COLO668 (cell line): Measurements from ENCODE around the gene STAC2.
A peak's percentile ranks its signal among the peaks of the same experiment; 100 is the strongest.

Experiments used
- DNase-seq: peaks from one replicate; lab custom pipeline; 2025; ENCODE audit not compliant: unreplicated experiment; lab: John Stamatoyannopoulos, UW

Gene STAC2

DNA sequence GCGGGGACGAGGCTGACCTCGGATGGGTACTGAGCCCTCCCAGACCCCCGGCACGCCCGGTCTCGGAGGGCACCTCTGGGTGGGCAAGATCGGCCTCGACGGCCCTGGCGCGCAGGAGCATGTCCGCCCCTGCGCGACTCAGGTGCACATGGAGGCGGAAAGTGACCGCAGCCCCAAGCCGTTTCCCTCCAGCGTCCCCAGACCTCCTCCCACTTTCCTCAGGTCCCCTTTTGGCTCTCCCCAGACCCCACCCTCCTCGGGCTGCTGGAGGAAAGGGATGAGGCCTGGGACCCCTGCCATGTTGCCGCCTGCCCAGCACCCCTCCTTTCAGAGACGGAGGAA lies 15.7 kb downstream of the STAC2 start:
- DNase-seq: no peak

DNA sequence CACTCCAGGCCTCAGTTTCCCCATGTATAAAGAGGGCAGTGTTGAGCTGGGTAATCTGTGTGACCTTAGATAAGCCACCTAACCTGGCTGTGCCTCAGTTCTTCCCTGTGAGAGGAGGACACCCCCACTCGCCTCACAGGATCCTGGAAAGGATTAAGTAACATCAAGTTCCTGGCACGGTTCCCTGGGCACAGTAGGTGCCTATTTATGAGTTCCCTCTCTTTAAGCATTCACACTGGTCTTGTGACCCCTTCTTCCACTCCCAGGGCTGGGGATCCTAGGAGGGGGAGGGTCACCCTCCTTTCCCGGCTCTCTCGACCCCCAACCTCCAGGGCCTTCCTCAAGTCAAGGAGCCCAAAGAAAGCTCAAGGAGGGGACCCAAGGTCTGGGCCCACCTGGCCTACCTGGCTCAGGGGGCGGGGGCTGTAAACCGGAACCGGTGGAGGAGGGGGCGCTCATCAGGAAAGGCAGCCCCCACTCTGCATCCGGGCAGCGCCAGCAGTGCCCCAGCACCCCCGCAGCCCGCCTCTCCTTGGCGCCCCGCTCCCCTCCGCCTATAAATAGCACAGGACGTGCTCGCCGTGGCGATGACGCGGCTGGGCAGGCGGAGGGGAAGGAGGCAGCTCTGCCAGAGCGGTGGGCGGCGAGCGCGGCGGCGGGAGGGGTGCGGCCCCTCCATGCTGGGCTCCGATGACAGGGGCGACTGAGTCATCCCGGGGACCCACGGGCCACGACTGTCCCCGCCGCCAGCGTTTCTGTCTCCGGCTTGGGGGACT lies 16.2 kb downstream of the STAC2 start:
- DNase-seq: peak; percentile 20

GRCh38 chr17:39208893-39209292 lies 16.9 kb downstream of the STAC2 start:
- peak; percentile 74 for DNase-seq

DNA sequence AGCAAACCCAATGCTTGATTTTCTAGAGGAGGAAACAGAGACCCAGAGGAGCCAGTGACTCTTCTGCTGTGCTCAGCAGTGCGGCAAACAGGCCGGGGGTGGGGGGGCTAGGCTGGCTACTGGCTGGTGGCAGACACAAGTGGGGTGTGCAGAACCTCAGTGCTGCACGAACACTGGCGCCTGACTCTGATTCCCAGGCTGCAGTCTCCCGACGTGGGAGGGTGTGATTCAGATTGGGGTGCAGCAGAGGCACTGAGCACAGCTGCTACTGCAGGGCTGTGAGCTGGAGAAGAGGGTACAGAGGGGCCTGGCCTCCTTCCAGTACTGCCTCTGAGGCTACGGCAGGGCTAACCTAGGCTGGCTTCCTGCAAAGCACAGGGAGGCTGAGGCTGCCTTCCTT lies 17.6 kb downstream of the STAC2 start:
- no peak for DNase-seq

- DNase-seq: no peak
Observed at GRCh38 chr17:39205112-39205526, 20.6 kb downstream of the STAC2 start.

- DNase-seq: no peak
Observed at GRCh38 chr17:39204245-39204644, 21.5 kb downstream of the STAC2 start.

GRCh38 chr17:39200957-39201510 lies 24.7 kb downstream of the STAC2 start:
- no peak for DNase-seq

DNA sequence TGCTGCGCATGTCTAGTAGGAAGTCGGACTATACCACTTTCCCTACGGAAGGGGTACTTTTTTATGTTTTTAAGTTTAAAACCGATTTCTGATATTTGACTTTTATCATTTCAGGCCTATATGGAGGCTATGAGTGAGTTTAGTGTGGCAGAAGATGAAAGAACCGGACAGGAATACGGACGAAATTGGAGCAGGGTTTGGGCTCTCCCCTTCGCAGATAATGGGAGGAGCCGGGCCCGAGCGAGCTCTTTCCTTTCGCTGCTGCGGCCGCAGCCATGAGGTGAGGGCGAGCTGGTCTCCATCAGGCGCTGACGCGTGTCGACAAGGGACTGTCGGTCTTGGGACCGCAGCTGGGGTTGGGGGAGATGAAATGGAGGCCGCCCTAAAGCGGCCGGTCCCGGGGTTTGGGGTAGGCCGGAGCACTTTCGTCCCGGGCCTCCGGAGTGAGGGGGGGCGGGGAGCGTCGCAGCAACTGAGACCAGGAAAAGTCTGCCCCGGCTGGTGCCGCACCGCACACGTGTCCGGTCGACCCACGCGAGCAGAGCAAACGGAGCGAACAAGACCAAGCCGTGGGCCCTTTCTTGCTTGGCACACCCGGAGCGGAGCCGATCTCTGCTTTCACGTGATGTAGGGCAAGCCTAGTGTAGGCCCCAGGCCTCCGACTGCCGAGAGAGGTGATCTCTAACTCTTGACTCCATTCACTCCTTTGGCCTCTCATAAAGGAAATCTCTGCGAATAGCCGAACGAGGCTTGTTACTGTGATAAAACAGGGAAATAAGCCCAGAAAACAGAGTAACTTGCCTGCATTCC lies 25.5 kb downstream of the STAC2 start, which contains the start of gene RPL19:
Gene RPL19, plus strand, starts transcription at position 214 of the 810 bp plus-strand sequence. Its CDS starts 62 bp downstream, at position 276.
- DNase-seq: peak; percentile 74

DNA sequence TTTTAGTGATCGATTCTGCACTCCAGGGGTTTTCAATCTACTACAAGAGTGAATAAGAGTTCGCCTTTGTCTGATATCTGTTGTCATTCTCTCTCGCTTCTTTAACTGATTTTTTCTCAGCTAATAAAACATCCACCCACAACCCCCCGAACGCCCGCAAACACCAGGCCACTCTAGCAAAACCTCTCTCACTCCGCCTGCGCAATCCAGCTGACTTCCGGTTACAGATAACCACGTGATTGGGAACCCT lies 26.0 kb downstream of the STAC2 start:
- DNase-seq: peak; percentile 78

DNA sequence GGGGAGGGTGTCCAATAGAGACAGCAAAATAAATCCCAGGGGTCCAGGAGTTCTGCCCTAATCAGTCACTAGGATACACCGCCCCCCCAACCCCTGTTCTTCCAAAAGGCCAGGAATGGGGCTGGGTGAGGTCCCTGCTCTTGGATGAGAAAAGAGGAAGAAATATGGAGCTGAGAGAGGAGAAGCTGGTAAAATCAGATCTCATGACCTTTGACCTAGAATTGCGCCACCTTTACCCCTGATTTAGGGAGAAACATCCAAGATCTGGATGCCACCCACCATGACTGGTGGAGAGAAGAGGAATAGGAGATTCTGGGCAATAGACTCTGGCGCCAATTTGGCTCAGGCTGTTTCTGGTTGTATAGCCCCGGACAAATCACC lies 27.6 kb downstream of the STAC2 start:
- no peak for DNase-seq

DNA sequence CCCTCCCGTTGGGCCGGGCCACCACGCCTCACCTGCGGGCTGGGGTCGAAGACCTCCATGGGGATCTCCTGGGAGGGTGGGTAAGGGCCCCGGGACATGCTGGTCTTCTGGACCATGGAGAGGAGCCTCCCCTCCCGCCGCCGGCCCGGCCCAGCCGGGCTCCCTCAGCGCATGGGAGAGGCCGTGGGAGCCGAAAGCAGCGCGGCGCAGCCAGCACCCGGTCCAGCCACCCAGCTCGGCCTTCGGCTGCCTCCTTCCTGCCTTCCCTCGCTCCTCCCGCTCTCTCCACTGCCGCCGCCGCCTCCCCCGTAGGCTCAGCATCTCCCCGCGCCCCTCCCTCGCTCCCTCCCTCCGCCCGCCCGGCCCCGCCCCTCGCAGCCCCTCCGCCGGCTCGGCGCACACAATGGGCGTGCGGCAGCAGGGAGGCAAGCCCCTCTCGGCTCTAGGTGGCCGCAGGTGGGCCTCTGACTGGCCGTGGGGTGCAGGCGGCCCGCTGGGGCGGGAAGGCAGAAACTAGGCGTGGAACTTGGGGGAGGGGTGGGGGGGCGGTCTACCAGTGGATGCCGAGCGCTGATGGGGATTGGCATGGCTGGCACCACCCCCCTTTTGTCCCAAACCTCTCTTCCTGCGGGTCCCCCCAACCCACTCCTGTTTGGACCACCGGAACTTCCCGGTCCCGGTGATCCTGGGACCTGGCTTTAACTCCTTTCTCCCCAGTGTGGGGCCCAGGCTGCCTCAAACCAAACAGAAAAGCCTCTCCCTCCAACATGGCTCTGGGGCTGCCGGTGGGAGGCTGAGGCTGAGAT lies 28.2 kb downstream of the STAC2 start, which contains the start of gene CACNB1:
Gene CACNB1, minus strand, starts transcription at position 290 of the 806 bp plus-strand sequence. Its CDS starts 174 bp downstream, at position 116.
- peak; percentile 59 for DNase-seq

GRCh38 chr17:39196808-39197291 lies 28.9 kb downstream of the STAC2 start:
- DNase-seq: peak; percentile 17

- no peak for DNase-seq
Observed at GRCh38 chr17:39196241-39196807, 29.4 kb downstream of the STAC2 start.

DNA sequence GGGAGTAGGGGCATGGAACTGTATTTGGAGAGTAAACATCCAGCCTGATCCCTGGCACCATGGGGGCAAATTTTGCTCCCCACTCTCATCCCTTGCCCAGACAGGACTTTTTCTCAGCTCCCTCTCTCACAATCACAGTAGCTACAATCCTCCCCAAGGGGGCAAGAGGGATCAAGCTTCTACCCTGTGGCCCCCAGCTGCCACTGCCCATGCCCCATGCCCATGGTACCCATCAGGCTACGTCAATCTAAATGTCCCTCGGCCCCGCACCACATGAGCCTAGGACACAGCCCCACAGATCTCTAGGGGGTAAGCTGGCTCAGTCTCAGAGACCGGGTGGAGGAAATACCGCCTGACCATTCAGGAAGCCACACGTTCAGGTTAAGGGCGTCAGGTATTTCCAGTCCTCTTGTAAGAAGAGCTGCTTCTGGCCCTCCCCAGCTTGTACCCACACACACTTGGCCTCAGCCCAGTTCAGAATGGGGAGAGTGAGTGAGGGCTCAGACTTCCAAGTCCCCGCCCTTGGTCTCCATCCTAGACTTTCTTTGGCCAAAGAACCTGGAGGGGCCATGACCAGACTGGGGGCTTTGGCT lies 30.1 kb downstream of the STAC2 start:
- no peak for DNase-seq

DNA sequence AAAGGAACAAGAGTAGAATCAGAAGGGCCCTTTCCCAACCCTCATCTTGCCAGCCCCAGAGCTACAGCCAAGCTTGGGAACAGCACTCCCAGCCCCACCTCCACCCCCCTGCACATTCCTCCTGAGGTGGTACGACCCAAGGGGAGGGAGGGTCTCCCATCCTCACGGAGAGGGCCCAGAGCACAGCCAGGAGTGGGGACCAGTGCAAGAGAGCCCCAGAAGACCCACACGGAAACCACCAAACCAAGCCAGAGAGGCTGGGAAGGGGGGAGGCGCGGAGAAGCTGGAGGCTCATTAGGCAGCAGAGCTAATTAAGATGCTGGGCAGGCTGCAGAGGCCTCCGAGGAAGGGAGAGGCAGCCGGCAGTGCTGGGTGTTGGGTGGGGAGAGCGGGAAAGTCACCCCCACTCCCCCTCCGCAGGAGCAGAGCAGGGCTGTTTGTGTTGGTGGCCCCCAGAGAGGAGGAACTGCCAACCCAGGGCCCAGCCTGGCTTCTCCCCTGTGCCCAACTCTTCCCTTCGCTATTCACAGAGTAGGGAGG lies 30.7 kb downstream of the STAC2 start:
- DNase-seq: no peak

- DNase-seq: no peak
Observed at GRCh38 chr17:39194089-39194984, 31.4 kb downstream of the STAC2 start.

- DNase-seq: no peak
Observed at GRCh38 chr17:39193346-39193745, 32.4 kb downstream of the STAC2 start.

GRCh38 chr17:39192901-39193300 lies 32.8 kb downstream of the STAC2 start:
- DNase-seq: no peak
